ENCODE data around the gene SPINK2.

DNA sequence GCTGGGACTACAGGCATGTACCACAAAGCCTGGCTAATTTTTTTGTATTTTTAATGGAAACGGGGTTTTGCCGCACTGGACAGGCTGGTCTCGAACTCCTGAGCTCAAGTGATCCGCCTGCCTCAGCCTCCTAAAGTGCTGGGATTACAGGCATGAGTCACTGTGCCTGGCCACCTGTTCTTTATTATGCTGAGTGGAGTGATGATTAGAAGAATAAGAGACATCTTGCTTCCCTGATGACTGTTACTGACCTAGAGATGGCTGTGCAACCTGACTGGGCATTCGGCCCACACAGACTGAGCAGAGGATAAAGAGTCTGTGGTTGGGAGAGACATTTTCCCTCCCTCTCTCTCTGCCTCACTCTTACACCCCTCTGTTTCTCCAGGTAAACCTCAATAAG, 56.7 kb downstream of the SPINK2 start:
- TF ChIP-seq, protein P1, sequence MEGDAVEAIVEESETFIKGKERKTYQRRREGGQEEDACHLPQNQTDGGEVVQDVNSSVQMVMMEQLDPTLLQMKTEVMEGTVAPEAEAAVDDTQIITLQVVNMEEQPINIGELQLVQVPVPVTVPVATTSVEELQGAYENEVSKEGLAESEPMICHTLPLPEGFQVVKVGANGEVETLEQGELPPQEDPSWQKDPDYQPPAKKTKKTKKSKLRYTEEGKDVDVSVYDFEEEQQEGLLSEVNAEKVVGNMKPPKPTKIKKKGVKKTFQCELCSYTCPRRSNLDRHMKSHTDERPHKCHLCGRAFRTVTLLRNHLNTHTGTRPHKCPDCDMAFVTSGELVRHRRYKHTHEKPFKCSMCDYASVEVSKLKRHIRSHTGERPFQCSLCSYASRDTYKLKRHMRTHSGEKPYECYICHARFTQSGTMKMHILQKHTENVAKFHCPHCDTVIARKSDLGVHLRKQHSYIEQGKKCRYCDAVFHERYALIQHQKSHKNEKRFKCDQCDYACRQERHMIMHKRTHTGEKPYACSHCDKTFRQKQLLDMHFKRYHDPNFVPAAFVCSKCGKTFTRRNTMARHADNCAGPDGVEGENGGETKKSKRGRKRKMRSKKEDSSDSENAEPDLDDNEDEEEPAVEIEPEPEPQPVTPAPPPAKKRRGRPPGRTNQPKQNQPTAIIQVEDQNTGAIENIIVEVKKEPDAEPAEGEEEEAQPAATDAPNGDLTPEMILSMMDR (IDR thresholded peaks at IDR 0.05) = no peak
- TF ChIP-seq POLR2A (IDR thresholded peaks at IDR 0.05) = no peak

Measured in body of pancreas (tissue), 4 donors.